ENCODE data around the gene ZNF511. TPM values are rescaled to one million over a fixed set of nuclear protein-coding genes. Genes with fewer than 3 reads are reported as not detected.

The ZNF511 gene
- total and polyA plus RNA-seq, 9 of the 15 experiments (the other 6 are each of a cell fraction or from before 2014, with no cell fraction given) = 0.61 to 69.3 (median 40.1) TPM

GRCh38 chr10:133312016-133312768, 3.5 kb downstream of the ZNF511 start:
- ChIA-PET CTCF (ENCODE audit: low intra/inter-chr PET ratio) (no interaction called here), POLR2A (no interaction called here)
- ATAC-seq (no peak), DNase-seq (ENCODE audit: extremely low read depth in 1 of 4, low spot score in 3 of 4) (no peak), FAIRE-seq (no peak)
- no peaks in the 10 kb centered on the region for H3K27me3 ChIP-seq (ENCODE audit: control insufficient read depth in 2 of 2, insufficient read depth in 2 of 2, low read length in 2 of 2)
- peaks cover 37% of the 10 kb centered on the region; the same call in 2 of the 3 replicates for H3K36me3 ChIP-seq (ENCODE audit: control insufficient read depth, insufficient read depth, low read length)
- H3K79me2 ChIP-seq (ENCODE audit: control insufficient read depth, insufficient read depth, low read length) = peaks cover 20% of the 10 kb centered on the region
- intact Hi-C loops (cut with micrococcal nuclease) (loop anchor here (2.0 kb wide), 1 partner anchor 65 kb away; no protein-coding TSS in a partner anchor), in situ Hi-C loops (cut with MboI) (no loop called here)
- no peak overlapping the region for H3K27ac ChIP-seq (ENCODE audit: extremely low read depth, low read depth, low read length)
- peaks cover 4 to 36% of the 10 kb centered on the region in 2 experiments for H3K4me1 ChIP-seq (replicated peaks in 1 of 2; ENCODE audit: control insufficient read depth in 2 of 2, insufficient read depth in 2 of 2, low read length in 2 of 2)
- H3K9me3 ChIP-seq (replicated peaks; ENCODE audit: control insufficient read depth, insufficient read depth, low read depth, low read length) = no peaks in the 10 kb centered on the region
- TF ChIP-seq ZNF217 (CRISPR knock-in tag; IDR thresholded peaks at IDR 0.05) (no peak), LCOR (CRISPR knock-in tag; IDR thresholded peaks at IDR 0.05) (no peak), CBX3 (IDR thresholded peaks at IDR 0.05; ENCODE audit: borderline replicate concordance in 1 of 2, low read length in 2 of 2) (no peak), DEAF1 (CRISPR knock-in tag; IDR thresholded peaks at IDR 0.05) (no peak), MXD1 (CRISPR knock-in tag; IDR thresholded peaks at IDR 0.05; ENCODE audit: borderline replicate concordance, poor library complexity, severe bottlenecking) (no peak), ZNF224 (CRISPR knock-in tag; IDR thresholded peaks at IDR 0.05) (no peak), MAZ (CRISPR knock-in tag; conservative IDR thresholded peaks at IDR 0.05 in 1 of 2, IDR thresholded peaks at IDR 0.05 in 1 of 2) (no peak), RFX7 (CRISPR knock-in tag; IDR thresholded peaks at IDR 0.05) (no peak), COPS2 (conservative IDR thresholded peaks at IDR 0.05) (no peak), EP400 (IDR thresholded peaks at IDR 0.05) (no peak), SMARCC2 (IDR thresholded peaks at IDR 0.05; ENCODE audit: low read depth) (no peak), ZNF655 (CRISPR knock-in tag; IDR thresholded peaks at IDR 0.05) (no peak), TFAP4 (CRISPR knock-in tag; IDR thresholded peaks at IDR 0.05; ENCODE audit: borderline replicate concordance) (no peak), SIN3B (IDR thresholded peaks at IDR 0.05; ENCODE audit: low read depth) (no peak), PHB (CRISPR knock-in tag; IDR thresholded peaks at IDR 0.05) (no peak), IRF1 (CRISPR knock-in tag; IDR thresholded peaks at IDR 0.05; ENCODE audit: borderline replicate concordance) (no peak), SETDB1 (IDR thresholded peaks at IDR 0.05; ENCODE audit: low read length) (no peak)
- no peak overlapping the region for H2AFZ ChIP-seq (ENCODE audit: low read depth, low read length)
- H3K4me2 ChIP-seq (ENCODE audit: insufficient read depth, low read length) = no peak overlapping the region
- BruUV-seq (replicated peaks) = no TSS peak
- H3K4me3 ChIP-seq = no peak overlapping the region
- no peaks in the 10 kb centered on the region for H3K9me1 ChIP-seq (ENCODE audit: control insufficient read depth, insufficient read depth, low read length)
- 82% methylated on average over 13 of the region's 23 CpGs for WGBS (ENCODE audit: insufficient coverage, low coverage, missing lambda C conversion rate)
- H3K9ac ChIP-seq (ENCODE audit: insufficient read depth in 1 of 2, low read depth in 2 of 2, low read length in 2 of 2) = no peak overlapping the region
- H4K20me1 ChIP-seq (replicated peaks; ENCODE audit: control insufficient read depth, insufficient read depth, low read length) = no peaks in the 10 kb centered on the region

All from K562 (cell line).